GM19238 (cell line): ENCODE data around the gene GNG12.
A peak's percentile ranks its signal among the peaks of the same experiment; 100 is the strongest.

Experiments used
- DNase-seq: peaks from one replicate; pipeline ENCODE4 v3.0.0; 2011; ENCODE audit warnings: low spot score; ENCODE audit not compliant: insufficient read length

The GNG12 gene

DNA sequence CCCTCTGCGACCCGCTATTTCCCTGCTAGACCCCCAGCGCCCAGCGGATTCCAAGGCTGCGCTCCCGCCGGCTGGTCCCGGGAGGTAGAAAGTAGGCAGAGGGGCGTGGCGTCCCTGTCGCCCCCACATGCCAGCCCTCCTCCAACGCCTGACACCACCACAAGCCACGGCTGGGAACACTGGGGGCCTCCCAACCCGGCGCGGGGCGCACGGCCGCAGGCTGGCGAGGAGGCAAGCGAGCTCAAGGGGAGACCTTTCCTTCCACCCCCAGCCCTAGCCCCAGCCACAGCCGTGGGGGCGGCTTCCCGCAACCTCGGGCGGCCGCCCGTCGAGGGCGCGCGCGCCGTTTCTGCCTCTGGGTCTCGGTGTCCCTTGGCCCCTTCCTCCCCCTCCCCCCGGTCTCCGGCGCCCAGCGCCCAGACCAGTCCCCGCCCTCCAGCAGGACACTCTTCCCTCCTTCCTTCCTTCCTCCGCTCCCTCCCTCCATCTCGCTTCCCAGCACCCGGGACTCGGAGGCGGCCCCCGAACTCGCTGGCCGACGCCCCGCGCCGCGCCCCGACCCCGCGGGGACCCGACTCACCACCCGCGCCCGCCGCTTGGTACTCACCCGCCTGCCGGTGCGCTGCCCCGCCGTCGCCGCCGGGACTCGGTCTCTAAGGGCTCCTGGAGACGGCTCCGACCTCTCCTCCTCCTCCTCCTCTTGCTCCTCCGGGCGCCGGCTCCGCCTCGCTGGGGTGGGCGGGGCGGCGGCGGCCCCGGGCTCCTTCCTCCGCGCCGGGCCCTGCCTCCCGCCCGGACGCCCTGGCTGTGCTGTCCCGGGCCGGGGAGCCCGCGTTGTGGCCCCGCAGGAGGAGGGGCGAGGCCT, at the start of gene GNG12:
Gene GNG12, minus strand, starts transcription at position 731 of the 865 bp plus-strand sequence. CDS start 125,781 bp downstream, outside the sequence.
- peak; percentile 16 for DNase-seq

DNA sequence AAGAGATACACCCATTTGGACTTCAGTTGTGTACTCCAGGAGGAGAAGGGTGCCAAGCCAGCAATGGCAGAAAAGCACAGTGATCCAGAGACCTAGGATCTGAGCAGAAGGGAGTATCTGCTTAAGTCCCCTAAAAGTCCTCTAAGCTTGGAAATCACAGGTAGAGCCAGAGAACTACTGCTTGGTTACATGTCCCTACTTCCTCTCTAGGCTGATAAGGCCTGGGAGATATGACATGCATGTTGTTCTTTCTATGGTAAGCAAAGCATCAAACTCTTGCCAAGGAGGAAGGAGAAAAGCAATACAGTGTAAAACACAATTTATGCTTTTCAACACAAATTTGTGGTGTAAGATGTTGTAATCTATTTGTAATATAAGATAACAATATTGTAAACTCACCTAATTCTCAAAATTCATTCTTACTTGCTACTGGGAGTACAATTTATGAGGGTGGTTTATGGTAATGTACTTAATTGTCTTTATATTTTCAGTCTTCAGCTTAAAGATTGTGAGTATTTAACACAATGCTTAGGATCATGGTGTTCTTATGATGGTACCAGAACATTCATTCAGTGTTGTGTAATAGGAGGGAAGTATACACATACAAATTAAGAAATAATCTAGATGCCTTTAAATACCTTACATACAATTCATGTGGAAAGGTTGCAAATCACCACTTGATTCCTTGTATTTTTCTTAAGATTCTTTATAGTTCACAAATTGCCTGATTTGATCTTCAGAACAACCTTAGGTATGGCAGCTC, 49.1 kb upstream of the GNG12 start:
- DNase-seq, result no peak

DNA sequence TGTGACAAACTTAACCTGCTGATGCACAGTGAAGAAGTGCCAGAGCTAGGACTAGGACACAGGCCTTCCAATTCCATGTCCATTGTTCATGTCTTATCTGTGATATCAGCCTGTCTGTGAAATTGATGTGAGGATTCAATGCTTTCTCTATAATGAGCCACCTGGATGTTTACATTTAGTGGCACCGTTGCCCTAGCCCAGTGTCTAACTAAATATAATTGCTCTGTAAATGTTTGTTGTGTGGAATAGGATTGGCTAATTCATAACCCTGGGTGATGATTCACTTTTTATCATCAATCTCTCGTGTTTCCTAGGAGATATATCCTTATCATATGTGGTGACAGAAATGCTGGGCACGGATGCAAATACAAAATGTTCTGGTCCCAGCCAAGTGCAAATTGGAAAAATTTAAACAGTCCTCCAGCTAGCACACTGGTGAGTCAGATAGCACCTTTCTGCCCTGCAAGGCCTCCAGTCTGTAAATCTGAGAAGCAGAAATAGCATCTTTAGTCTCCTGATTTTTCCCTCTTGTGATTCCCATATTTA, 46.9 kb upstream of the GNG12 start:
- no peak for DNase-seq

DNA sequence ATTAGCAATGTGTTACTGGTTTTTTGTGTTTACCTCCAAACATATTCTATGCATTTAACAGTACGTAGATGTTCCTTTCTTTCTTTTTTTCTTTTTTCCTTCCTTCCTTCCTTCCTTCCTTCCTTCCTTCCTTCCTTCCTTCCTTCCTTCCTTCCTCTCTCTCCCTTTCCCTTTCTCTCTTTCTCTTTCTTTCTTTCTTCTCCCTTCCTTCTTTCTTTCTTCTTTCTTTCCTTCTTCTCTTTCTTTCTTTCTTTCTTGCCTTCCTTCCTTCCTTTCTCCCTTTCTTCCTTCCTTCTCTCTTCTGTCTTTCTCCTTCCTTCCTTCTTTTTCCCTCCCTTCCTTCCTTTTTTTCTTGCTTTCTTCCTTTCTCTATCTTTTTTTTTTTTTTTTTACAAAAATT, 46.2 kb upstream of the GNG12 start:
- no peak for DNase-seq

DNA sequence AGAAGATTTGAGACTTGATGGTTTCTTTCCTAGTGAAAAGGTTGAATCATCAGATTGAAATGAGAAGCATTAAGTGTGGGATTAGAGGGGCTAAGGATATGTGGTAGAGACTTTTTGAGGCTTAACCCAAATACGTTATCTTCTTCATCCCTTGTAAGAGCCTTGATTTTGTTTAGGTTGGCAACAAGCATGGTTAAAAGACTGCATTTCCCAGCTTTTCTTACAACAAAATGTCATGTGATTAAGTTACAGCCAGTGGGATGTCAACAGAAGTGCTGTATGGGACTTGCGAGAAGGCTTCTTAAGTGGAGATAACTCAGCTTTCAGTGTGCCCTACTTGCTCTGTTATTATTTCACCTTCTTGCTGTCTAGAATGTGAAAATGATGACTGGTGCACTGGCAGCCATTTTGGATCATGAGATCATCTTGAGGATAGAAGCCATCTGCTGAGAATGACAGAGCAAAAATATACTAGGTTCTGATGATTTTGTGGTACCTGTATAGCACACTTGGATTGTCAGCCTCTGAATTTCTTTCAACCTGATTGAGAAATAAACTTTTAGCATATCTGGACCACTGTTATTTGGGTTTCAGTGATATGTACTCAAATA, 41.3 kb upstream of the GNG12 start:
- no peak for DNase-seq

DNA sequence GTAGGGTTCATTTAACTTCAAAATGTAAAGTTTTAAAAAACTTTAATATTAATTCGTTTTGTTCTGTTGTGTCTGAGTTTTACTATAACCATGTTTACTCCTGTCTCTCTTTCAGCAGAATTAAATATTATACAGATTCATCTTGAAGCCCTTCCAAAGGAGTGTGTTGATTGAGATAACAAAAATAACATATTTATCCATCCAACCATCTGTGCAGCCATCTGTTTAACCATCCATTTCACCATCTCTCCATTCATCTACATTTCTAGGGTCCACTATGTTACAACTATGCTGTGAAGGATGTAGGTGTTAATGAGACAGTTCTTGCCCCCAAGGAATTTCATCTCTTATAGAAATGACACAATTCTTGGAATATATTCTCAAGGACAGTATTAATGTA, 36.0 kb upstream of the GNG12 start:
- no peak for DNase-seq

DNA sequence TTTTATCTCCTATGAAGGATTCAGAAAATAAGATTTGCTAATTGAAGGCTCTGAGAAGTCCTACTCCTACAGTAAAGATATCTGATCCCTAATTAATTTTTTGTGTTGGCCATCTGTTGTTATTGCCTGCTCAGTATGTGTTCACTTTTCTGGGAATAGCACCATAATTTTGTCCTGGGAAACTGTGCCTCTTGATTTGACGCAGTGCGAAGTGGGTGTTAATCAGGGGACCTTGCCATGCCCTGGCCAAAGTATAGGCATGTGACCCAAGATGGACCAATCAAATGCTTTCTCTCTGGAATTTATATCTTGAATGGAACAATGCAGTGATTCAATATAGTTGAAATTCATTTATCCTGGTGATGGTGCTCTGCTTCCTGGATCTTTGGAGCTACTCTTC, 30.4 kb upstream of the GNG12 start:
- no peak for DNase-seq

DNA sequence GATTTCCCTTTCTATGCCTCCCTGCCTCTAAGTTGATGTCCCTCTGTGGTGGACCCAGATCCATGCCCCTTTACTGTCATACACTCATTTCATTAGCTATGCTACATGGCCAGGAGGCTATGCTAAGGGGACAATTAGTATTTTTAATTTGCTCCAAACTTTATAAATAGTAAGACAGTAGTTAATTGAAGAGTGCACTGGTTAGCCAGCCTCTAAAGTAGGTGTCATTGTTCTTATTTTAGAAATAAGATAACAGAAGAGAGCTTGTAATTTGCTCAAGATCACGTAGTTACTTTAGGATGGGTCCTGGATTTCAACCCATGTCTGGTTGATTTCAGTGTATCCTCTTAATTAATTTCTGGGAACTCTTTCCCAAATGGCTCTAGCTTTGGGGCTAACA, 29.4 kb upstream of the GNG12 start:
- no peak for DNase-seq

DNA sequence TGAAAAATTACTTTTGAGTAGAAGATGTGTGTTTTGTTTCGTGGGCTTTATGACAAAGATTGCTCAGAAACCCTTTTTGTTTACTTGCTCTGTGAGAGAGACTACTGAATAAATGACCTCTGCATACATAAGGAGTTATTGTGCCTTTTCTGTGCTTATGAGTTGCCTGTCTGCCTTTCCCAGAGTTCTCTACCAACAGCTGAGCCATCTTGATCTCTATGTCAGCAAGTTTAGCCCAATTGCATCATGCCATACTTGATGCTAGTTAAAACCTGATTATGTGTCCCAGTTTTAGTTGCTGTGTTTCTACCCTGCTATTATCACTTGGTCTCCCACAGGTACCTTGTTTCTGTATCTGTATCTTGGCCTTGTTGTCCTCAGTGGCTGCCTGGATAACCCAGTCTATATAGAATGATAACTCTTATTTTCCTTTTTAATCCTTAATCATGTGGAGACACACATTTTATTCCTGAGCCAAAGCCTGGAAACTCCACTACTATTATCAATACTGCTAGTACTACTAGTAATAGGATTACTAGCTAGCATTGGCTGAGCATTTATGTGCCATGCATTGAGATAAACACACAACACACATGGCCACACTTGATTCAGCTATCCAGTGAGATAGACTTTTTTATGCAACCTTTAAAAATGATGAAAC, 28.7 kb upstream of the GNG12 start:
- no peak for DNase-seq

DNA sequence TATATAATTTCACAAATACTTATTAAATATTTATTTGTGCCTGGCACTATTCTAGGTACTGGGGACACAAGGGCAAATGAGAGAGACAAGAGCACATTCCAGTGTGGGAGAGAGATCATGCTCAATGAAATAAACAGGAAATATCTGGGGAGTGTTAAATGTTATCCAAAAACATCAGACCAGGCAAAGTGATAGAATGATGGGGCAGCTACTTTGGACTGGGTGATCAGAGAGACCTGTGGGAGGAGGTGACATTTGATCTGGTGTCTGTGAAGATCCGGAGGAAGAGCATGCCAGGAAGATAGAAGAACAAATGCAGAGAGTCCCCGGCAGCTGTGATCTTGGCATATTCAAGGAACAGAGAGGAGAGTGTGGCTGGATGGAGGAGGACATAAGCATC, 27.5 kb upstream of the GNG12 start:
- no peak for DNase-seq

DNA sequence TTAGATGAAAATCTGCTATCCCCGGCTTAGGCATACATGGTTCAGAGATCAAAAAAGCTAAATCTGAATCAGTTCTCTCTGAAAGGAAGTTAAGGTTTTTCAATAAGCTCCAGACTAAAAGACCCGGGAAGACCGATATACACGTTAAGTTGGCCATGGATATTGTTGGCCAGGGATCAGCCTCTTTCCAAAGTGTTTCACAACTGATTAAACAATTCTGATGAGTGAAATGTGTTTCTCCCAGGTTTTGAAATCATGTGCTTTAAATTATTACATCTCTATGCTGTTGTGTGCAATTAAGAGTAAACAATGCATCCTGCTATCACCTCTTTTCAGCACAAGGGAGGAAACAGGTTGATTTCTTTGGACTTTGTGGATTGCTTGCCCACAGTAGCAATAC, 23.7 kb upstream of the GNG12 start:
- DNase-seq, result no peak

DNA sequence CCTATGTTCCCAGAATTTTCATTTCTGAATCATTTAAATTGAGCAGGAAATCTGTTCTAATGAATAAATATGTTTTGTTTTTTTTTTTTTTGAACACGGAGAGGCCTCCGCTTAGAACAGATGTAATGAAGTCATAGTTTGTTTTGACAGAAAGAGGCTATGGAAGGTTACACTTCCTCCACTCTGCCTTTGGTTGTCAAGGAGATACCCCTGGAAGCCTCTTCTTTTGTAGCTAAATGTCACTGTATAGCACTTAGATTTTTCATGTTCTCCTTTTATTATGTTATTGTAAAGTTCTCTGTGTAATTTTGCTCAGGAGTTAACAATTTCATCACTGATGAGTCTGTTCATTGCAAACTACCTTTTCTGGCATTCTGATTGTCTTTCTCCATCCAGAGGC, 22.7 kb upstream of the GNG12 start:
- no peak for DNase-seq

DNA sequence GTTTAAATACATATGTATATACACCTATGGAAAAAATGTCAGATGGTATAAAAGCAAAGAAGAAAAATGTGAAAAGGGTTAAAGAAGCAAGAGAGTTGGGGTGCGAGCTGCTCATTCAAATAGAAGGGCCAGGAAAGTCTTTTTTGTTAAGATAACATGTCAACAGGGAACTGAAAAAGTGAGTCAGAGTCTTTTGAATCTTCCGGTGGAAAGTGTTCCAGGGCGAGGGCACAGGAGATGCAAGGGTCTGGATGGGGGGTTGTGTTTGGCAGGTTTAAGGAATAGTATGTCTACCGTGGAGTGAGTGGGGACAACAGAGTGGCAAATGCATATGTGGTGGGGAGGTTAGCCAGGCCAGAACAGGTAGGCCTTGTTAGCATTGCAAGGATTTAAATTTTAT, 22.2 kb upstream of the GNG12 start:
- no peak for DNase-seq

DNA sequence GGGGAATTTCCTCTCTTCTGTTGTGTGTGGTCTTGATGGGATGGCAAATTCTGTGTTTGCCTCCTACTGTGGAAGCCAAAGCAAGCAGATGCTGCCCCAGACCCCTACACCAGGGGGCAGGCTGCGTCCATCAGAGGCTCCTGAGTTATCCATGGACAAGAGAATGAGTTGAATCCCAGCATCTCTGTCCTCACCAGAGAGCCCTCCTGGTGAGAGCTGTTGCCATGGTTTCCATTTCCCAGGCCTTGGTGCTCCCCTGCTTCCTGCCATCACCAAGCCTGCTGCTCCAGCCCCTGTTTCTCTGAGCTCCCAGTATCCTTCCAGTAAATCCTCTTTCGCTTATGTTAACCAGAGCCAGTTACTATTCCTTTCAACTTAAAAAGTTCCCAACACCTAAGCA, 20.4 kb upstream of the GNG12 start:
- DNase-seq, result no peak

DNA sequence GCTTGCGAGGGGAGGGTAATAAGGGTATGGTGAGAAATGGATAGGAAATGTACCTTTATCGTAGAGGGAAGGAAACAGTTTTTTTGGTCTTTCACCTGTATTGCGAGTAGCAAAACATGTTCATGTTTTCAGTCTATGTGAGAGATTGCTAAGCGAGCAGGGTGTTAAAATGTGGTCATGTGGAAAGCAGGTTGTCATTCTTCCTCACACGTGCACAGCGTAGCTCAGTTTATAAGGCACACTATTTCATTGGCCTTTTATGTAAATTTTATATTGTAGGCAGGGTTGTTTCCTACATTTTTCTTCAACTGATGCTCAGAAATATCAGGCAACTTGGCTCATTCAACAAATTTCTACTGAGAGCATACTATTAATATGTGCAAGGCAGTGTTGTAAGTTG, 18.5 kb upstream of the GNG12 start:
- no peak for DNase-seq

DNA sequence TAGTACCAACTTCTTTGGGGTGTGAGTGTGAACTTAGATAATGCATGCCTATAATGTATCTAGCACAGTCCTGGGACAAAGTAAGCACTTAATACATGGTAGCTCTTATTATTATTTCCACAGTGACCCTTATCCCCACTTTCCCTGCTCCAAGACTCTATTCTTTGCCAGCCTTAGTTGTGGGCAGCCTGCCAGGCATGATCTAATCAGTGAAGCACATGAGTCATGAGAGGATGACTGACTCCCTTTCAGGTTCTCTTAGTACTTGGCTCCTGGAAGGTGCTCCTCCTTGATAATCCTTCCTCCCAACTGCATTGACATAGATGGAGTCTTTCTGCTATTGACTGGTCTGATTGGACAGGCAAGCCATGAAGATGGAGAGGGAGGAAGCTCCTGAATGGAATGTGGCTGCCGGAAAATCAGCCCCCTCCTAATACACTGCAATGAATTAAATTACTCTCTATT, 17.4 kb upstream of the GNG12 start:
- DNase-seq, result no peak

DNA sequence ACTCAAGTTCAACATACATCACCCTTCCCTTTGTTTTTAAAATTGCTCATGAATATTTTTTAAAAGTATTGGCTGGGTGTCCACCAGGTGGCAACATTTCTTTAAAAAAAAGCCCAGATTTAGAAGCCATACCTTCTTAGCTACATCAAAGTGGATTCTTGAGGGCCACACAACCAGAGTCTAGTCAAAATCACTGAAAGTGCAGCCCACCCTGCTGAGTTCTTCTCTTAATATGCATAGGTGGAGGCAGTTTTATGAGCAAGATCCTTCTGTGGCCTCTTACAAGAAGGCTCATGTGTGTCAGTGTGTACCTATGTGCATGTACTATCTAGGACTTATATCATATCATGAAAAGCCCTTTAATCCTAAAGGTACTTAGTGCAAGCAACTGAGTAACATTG, 16.9 kb upstream of the GNG12 start:
- no peak for DNase-seq

DNA sequence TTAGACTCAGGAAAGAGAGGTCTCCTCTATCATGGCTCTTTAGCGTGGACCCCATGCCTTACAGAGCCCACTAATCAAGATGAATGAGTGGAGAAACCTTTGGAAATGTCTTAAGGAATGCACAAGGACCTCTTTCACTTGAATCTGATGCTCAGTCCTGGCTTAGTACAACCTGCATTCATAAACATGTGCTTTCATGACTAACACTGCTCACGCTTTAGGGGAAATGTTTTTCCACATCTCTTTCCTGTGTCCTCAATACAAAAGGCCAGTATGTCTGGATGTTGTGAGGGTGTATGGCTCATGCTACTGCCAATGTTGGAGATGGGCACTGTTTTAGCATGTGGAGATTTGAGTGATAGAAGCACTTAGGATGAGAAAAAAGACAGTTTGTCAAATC, 14.2 kb upstream of the GNG12 start:
- no peak for DNase-seq

DNA sequence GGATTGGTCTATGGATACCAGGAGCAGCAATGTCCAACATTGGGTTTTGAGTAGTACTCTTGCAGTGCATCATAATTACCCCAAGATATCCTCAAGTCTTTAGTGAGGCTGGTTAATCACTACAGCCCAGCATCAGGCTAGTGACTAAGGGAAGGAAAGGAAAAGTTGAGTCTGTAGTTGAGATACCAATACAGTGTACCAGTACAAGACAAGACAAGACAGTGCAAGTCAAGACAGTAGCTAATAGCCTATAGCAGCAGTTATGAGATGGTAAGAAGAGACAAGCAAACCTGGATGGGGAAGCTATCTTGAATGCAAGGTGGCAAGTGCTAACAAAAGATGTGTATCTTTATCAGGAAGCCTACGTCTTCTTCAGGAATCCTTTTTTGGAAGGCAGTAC, 13.3 kb upstream of the GNG12 start:
- DNase-seq, result no peak

DNA sequence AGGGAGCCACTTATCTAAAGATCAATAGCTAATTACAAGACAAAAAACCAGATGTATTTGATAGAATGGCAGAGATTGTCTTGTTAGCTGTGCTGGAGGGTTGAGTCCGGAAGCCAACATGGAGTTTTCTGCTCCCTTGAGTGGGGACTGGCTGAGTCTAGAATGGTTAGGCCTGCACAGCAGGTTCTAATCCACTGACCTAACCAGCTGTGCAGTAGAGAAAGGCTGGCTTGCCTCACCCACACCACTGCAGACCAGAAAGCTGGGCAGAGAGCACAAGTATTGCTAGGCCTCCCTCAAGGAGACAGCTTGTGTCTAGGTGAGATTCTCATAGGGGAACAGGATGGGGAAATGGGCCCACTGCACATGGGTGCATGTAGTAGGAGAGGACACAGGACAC, 11.7 kb upstream of the GNG12 start:
- no peak for DNase-seq

DNA sequence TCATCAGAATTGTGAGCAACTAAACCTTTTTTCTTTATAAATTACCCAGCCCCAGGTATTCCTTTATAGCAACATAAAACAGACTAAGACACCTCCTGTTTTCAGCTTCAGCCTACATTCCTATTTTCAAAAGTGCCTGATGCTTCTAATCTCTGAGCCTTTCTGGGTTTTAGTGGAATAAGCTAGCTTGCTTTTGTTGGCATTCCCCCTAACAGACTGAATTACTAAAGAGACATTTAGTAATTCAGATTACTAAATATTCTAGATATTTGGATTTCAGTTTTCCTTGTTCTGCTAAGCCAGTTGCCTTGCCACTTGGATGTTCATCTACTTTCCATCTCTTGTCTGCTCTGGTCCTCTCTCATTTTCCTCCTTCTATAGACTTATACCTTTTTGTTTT, 10.5 kb upstream of the GNG12 start:
- no peak for DNase-seq
